Panc1 (cell line): Measurements from ENCODE around the gene PLEKHA7. TPM values are rescaled to one million over a fixed set of nuclear protein-coding genes. Genes with fewer than 3 reads are reported as not detected.

Experiments
- ATAC-seq: fragments of 200-7000 bp; cut with Tn5 transposase; 2 replicates; pipeline ENCODE4 v1.9.1; 2020; ENCODE audit warnings: mild to moderate bottlenecking, moderate library complexity
- BruUV-seq: library from RNA; stranded (reverse); fragments of 400-500 nt; replicated peaks from 2 replicates; lab custom pipeline; 2021; lab: Mats Ljungman, UMichigan
- CTCF ChIA-PET: fragments of 300-600 bp; sonication (Branson Sonifier 250); formaldehyde crosslinking; loops from one replicate; lab custom pipeline; 2022; ENCODE audit warnings: antibody characterized with exemption; lab: Charles Lee
- POLR2A ChIA-PET: fragments of 300-600 bp; sonication (Branson Sonifier 250); formaldehyde crosslinking; loops from one replicate; lab custom pipeline; 2022; ENCODE audit warnings: antibody characterized with exemption; lab: Charles Lee
- DNase-seq: peaks from one replicate; pipeline ENCODE4 v3.0.0-alpha.2; 2010; ENCODE audit warnings: low read depth, low spot score
- H3K27ac ChIP-seq: 2 replicates; pipeline ENCODE4 v1.5.1; 2011; ENCODE audit warnings: mild to moderate bottlenecking, low read length, inconsistent platforms
- H3K27me3 ChIP-seq: fragments of 200-500 bp; sonication (Bioruptor generic); 2 replicates; pipeline ENCODE4 v1.6.0; 2014; ENCODE audit warnings: low read length, inconsistent platforms; ENCODE audit not compliant: control insufficient read depth, insufficient read depth
- H3K36me3 ChIP-seq: fragments of 200-500 bp; sonication (Bioruptor generic); 2 replicates; pipeline ENCODE4 v1.5.1; 2014; ENCODE audit warnings: inconsistent platforms, mild to moderate bottlenecking, low read length, moderate library complexity; ENCODE audit not compliant: control insufficient read depth, insufficient read depth
- H3K4me1 ChIP-seq: 2 replicates; pipeline ENCODE4 v1.5.1; 2011; ENCODE audit warnings: inconsistent platforms, mild to moderate bottlenecking, low read length, moderate library complexity; ENCODE audit not compliant: control insufficient read depth, insufficient read depth
- H3K4me3 ChIP-seq, 2 experiments: 2 replicates each; pipeline ENCODE4 v1.5.1; 2011 to 2012; ENCODE audit warnings: low read depth in 2 of 2, low read length in 2 of 2, mild to moderate bottlenecking in 2 of 2, inconsistent platforms in 1 of 2, moderate library complexity in 1 of 2
- H3K9me3 ChIP-seq: fragments of 200-500 bp; sonication (Bioruptor generic); 2 replicates; pipeline ENCODE4 v1.5.1; 2014; ENCODE audit warnings: low read depth, mild to moderate bottlenecking, inconsistent platforms, low read length, moderate library complexity; ENCODE audit not compliant: control insufficient read depth, insufficient read depth
- POLR2AphosphoS5 ChIP-seq: IDR thresholded peaks from 2 replicates; pipeline ENCODE4 v1.6.1; 2012; ENCODE audit warnings: mild to moderate bottlenecking, low read depth, low read length, moderate library complexity
- SIN3A ChIP-seq: IDR thresholded peaks from 2 replicates; pipeline ENCODE4 v1.6.1; 2012; ENCODE audit warnings: low read depth, mild to moderate bottlenecking, low read length, moderate library complexity, borderline replicate concordance; ENCODE audit not compliant: insufficient read depth
- TCF7L2 ChIP-seq: IDR thresholded peaks from 2 replicates; pipeline ENCODE4 v1.6.1; 2011; ENCODE audit warnings: mild to moderate bottlenecking, low read depth, low read length, inconsistent platforms
- in situ Hi-C: cut with HindIII; loops from 2 replicates; pipeline ENCODE4 v1.10.0; 2016; ENCODE audit warnings: low sequenced_read_pairs, low pct_unique_long_range_greater_than_20kb
- intact Hi-C: fragments of 100-400 bp; cut with micrococcal nuclease; formaldehyde crosslinking; loops from one replicate; pipeline ENCODE4 v1.10.0; 2022; ENCODE audit not compliant: unreplicated experiment
- total RNA-seq: library from RNA; stranded (reverse); gene quantifications from one replicate; pipeline ENCODE4 v1.2.1, GENCODE V29; 2021; ENCODE audit not compliant: unreplicated experiment
- TF ChIP-seq, protein P1 (sequence below), 2 experiments: IDR thresholded peaks; 2 replicates each; pipeline ENCODE4 v1.6.1; 2011 to 2012; ENCODE audit warnings: low read depth in 2 of 2, control low read depth in 1 of 2, low read length in 1 of 2, mild to moderate bottlenecking in 1 of 2, moderate library complexity in 1 of 2; ENCODE audit not compliant: insufficient read depth in 1 of 2
- TF ChIP-seq, protein P2 (sequence below): fragments of 450-650 bp; IDR thresholded peaks from 2 replicates; pipeline ENCODE4 v1.5.1; 2017; ENCODE audit warnings: mild to moderate bottlenecking

PLEKHA7 gene
- total RNA-seq, 1 experiment from 2014 or later = 11.6 TPM

GRCh38 chr11:16958833-16959232 is 55.4 kb downstream of the PLEKHA7 start:
- TF ChIP-seq, protein P1, sequence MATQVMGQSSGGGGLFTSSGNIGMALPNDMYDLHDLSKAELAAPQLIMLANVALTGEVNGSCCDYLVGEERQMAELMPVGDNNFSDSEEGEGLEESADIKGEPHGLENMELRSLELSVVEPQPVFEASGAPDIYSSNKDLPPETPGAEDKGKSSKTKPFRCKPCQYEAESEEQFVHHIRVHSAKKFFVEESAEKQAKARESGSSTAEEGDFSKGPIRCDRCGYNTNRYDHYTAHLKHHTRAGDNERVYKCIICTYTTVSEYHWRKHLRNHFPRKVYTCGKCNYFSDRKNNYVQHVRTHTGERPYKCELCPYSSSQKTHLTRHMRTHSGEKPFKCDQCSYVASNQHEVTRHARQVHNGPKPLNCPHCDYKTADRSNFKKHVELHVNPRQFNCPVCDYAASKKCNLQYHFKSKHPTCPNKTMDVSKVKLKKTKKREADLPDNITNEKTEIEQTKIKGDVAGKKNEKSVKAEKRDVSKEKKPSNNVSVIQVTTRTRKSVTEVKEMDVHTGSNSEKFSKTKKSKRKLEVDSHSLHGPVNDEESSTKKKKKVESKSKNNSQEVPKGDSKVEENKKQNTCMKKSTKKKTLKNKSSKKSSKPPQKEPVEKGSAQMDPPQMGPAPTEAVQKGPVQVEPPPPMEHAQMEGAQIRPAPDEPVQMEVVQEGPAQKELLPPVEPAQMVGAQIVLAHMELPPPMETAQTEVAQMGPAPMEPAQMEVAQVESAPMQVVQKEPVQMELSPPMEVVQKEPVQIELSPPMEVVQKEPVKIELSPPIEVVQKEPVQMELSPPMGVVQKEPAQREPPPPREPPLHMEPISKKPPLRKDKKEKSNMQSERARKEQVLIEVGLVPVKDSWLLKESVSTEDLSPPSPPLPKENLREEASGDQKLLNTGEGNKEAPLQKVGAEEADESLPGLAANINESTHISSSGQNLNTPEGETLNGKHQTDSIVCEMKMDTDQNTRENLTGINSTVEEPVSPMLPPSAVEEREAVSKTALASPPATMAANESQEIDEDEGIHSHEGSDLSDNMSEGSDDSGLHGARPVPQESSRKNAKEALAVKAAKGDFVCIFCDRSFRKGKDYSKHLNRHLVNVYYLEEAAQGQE (IDR thresholded peaks at IDR 0.05; ENCODE audit: insufficient read depth in 1 of 2, low read depth in 2 of 2, low read length in 1 of 2) = no peak
- TF ChIP-seq POLR2AphosphoS5 = no peak
- no peak for TF ChIP-seq SIN3A
- TF ChIP-seq TCF7L2 = no peak
- TF ChIP-seq, protein P2, sequence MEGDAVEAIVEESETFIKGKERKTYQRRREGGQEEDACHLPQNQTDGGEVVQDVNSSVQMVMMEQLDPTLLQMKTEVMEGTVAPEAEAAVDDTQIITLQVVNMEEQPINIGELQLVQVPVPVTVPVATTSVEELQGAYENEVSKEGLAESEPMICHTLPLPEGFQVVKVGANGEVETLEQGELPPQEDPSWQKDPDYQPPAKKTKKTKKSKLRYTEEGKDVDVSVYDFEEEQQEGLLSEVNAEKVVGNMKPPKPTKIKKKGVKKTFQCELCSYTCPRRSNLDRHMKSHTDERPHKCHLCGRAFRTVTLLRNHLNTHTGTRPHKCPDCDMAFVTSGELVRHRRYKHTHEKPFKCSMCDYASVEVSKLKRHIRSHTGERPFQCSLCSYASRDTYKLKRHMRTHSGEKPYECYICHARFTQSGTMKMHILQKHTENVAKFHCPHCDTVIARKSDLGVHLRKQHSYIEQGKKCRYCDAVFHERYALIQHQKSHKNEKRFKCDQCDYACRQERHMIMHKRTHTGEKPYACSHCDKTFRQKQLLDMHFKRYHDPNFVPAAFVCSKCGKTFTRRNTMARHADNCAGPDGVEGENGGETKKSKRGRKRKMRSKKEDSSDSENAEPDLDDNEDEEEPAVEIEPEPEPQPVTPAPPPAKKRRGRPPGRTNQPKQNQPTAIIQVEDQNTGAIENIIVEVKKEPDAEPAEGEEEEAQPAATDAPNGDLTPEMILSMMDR = no peak
- intact Hi-C loops (no loop called here), in situ Hi-C loops (no loop called here)
- ChIA-PET CTCF (no interaction called here), POLR2A (no interaction called here)
- no peak for ATAC-seq
- no peaks in the 10 kb centered on the region for H3K9me3 ChIP-seq
- H3K4me3 ChIP-seq = no peak overlapping the region
- H3K4me1 ChIP-seq = no peaks in the 10 kb centered on the region
- no peak for DNase-seq
- H3K36me3 ChIP-seq = no peaks in the 10 kb centered on the region
- BruUV-seq = no TSS peak
- H3K27ac ChIP-seq = no peak overlapping the region
- no peaks in the 10 kb centered on the region for H3K27me3 ChIP-seq

DNA sequence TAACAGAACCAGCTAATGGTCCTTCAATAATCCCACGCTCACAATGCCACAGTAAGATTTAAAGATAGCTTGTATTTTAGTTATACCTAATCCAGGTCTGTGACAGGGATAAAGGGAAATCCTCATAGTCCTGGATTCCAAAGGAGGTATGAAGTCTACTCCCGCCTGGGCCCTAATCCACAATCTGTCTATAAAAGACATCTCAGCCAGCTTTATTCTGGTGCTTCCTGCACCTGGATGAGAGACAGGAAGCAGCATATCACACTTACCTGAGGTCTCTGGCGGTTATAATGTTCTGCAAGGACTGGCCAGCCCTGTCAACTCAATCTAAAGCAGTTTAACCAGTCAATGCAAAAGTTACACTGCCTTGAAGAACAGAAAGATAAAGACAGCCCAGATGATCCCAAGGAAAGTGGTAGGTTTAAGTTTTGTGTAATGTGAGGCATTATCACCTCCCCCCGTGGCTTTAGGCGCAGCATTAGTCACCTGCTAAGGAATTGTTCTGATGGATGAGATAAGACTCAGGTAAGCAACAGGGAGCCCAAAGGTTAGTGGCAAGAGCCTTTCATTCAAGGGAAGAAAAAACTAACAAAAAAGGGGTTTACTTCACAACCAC is 57.6 kb downstream of the PLEKHA7 start:
- ATAC-seq (no peak), DNase-seq (no peak)
- intact Hi-C loops = no loop called here
- H3K27me3 ChIP-seq = no peaks in the 10 kb centered on the region
- POLR2A ChIA-PET = no interaction called here
- in situ Hi-C loops = no loop called here
- H3K4me1 ChIP-seq = no peaks in the 10 kb centered on the region
- TF ChIP-seq, protein P2 = no peak
- TF ChIP-seq SIN3A (no peak), TCF7L2 (no peak), POLR2AphosphoS5 (no peak)
- TF ChIP-seq, protein P1 (IDR thresholded peaks at IDR 0.05; ENCODE audit: insufficient read depth in 1 of 2, low read depth in 2 of 2, low read length in 1 of 2) = no peak
- no peak overlapping the region for H3K4me3 ChIP-seq
- H3K36me3 ChIP-seq = no peaks in the 10 kb centered on the region
- H3K9me3 ChIP-seq = no peaks in the 10 kb centered on the region
- BruUV-seq = no TSS peak
- CTCF ChIA-PET = no interaction called here
- H3K27ac ChIP-seq = no peak overlapping the region
